Measurements from ENCODE around the gene MAPK8IP2. TPM values are rescaled to one million over a fixed set of nuclear protein-coding genes. Genes with fewer than 3 reads are reported as not detected.
A peak's percentile ranks its signal among the peaks of the same experiment; 100 is the strongest.

The MAPK8IP2 gene
- total and polyA plus RNA-seq, 2 of the 13 experiments (the other 11 are each of a cell fraction or from before 2014, with no cell fraction given): 1.3 to 2.6 TPM

- TF ChIP-seq IRF1 (CRISPR knock-in tag; IDR thresholded peaks at IDR 0.05; ENCODE audit: low read depth): no peak
- TF ChIP-seq SOX5 (CRISPR knock-in tag; IDR thresholded peaks at IDR 0.05; ENCODE audit: borderline replicate concordance): no peak
- no peak for TF ChIP-seq ZNF468 (CRISPR knock-in tag; IDR thresholded peaks at IDR 0.05)
- TF ChIP-seq MEIS2 (CRISPR knock-in tag; IDR thresholded peaks at IDR 0.05): no peak
- TF ChIP-seq, protein P1, sequence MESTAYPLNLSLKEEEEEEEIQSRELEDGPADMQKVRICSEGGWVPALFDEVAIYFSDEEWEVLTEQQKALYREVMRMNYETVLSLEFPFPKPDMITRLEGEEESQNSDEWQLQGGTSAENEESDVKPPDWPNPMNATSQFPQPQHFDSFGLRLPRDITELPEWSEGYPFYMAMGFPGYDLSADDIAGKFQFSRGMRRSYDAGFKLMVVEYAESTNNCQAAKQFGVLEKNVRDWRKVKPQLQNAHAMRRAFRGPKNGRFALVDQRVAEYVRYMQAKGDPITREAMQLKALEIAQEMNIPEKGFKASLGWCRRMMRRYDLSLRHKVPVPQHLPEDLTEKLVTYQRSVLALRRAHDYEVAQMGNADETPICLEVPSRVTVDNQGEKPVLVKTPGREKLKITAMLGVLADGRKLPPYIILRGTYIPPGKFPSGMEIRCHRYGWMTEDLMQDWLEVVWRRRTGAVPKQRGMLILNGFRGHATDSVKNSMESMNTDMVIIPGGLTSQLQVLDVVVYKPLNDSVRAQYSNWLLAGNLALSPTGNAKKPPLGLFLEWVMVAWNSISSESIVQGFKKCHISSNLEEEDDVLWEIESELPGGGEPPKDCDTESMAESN (CRISPR knock-in tag; conservative IDR thresholded peaks at IDR 0.05): 0 out of 2 replicates have a peak, but pooled peaks have one; percentile 10
- peak; percentile 46; the same call in 1 of the 2 replicates for TF ChIP-seq UBTF (CRISPR knock-in tag; IDR thresholded peaks at IDR 0.05)
- TF ChIP-seq ZNF430 (CRISPR knock-in tag; IDR thresholded peaks at IDR 0.05): 0 out of 2 replicates have a peak, but pooled peaks have one; percentile 19
- peak; percentile 13; the same call in 1 of the 2 replicates for TF ChIP-seq ZNF83 (CRISPR knock-in tag; IDR thresholded peaks at IDR 0.05; ENCODE audit: borderline replicate concordance)
- TF ChIP-seq ZNF317 (CRISPR knock-in tag; IDR thresholded peaks at IDR 0.05): no peak
- TF ChIP-seq ZNF607 (CRISPR knock-in tag; IDR thresholded peaks at IDR 0.05; ENCODE audit: borderline replicate concordance): no peak
- TF ChIP-seq ZFX (CRISPR knock-in tag; IDR thresholded peaks at IDR 0.05; ENCODE audit: low read depth): peak; percentile 4; the same call in 1 of the 2 replicates
- TF ChIP-seq ZNF251 (CRISPR knock-in tag; IDR thresholded peaks at IDR 0.05): no peak
- no peak; the same call in 1 of the 2 replicates for TF ChIP-seq ZSCAN25 (CRISPR knock-in tag; IDR thresholded peaks at IDR 0.05)
- TF ChIP-seq FOXK2 (IDR thresholded peaks at IDR 0.05): no peak
- TF ChIP-seq, protein P2, sequence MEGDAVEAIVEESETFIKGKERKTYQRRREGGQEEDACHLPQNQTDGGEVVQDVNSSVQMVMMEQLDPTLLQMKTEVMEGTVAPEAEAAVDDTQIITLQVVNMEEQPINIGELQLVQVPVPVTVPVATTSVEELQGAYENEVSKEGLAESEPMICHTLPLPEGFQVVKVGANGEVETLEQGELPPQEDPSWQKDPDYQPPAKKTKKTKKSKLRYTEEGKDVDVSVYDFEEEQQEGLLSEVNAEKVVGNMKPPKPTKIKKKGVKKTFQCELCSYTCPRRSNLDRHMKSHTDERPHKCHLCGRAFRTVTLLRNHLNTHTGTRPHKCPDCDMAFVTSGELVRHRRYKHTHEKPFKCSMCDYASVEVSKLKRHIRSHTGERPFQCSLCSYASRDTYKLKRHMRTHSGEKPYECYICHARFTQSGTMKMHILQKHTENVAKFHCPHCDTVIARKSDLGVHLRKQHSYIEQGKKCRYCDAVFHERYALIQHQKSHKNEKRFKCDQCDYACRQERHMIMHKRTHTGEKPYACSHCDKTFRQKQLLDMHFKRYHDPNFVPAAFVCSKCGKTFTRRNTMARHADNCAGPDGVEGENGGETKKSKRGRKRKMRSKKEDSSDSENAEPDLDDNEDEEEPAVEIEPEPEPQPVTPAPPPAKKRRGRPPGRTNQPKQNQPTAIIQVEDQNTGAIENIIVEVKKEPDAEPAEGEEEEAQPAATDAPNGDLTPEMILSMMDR (CRISPR knock-in tag; IDR thresholded peaks at IDR 0.05): no peak
- TF ChIP-seq ZBTB3 (CRISPR knock-in tag; IDR thresholded peaks at IDR 0.05; ENCODE audit: borderline replicate concordance, low read depth): no peak
- TF ChIP-seq, protein P3, sequence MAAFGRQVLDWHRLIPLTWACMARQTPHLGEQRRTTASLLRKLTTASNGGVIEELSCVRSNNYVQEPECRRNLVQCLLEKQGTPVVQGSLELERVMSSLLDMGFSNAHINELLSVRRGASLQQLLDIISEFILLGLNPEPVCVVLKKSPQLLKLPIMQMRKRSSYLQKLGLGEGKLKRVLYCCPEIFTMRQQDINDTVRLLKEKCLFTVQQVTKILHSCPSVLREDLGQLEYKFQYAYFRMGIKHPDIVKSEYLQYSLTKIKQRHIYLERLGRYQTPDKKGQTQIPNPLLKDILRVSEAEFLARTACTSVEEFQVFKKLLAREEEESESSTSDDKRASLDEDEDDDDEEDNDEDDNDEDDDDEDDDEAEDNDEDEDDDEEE (CRISPR knock-in tag; IDR thresholded peaks at IDR 0.05): no peak
- TF ChIP-seq ZZZ3 (CRISPR knock-in tag; IDR thresholded peaks at IDR 0.05; ENCODE audit: borderline replicate concordance): no peak
- TF ChIP-seq ZNF431 (CRISPR knock-in tag; IDR thresholded peaks at IDR 0.05; ENCODE audit: borderline replicate concordance, low read depth): no peak
- TF ChIP-seq NAIF1 (CRISPR knock-in tag; IDR thresholded peaks at IDR 0.05; ENCODE audit: borderline replicate concordance): peak; percentile 44; the same call in 1 of the 2 replicates
- peak; percentile 96 for TF ChIP-seq ZNF121 (CRISPR knock-in tag; IDR thresholded peaks at IDR 0.05)
These were observed 18.6 kb upstream of the MAPK8IP2 start (continued) for GRCh38 chr22:50581950-50582492.
